ENCODE results near the gene FCN1. TPM values are rescaled to one million over a fixed set of nuclear protein-coding genes. Genes with fewer than 3 reads are reported as not detected.

Gene FCN1
- total RNA-seq, 1 donor: 1,156 TPM

GRCh38 chr9:134944351-134944802, 26.7 kb upstream of the FCN1 start:
- Histone ChIP-seq H3K4me3 (ENCODE audit: low read length) (no peak overlapping the region), H3K4me1 (ENCODE audit: insufficient read depth, low read length) (no peaks in the 10 kb centered on the region), H3K9me3 (ENCODE audit: low read depth, low read length) (no peaks in the 10 kb centered on the region), H3K27me3 (ENCODE audit: insufficient read depth, low read length) (no peaks in the 10 kb centered on the region)

DNA sequence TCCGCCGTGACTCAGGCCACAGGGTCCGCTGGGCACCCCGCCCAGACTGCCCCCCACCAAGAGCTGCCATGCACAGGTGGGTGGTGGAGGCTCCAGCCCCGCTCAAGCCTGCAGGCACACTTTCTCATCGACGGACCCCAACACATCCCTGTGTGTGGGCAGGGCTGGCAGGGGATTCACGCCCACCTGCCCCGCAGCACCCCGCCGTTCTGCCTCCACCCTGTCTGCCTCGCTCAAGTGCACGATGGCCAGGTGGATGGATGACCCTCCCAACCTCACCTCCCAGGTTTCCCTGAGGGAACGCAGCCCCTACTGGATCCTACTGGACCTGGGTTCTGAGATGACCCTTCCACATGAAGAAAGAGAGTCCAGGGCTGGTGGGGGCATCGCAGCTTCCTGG, 26.1 kb upstream of the FCN1 start:
- peaks cover 2% of the 10 kb centered on the region for H3K4me1 ChIP-seq (ENCODE audit: insufficient read depth, low read length)
- no peaks in the 10 kb centered on the region for H3K9me3 ChIP-seq (ENCODE audit: low read depth, low read length)
- H3K27me3 ChIP-seq (ENCODE audit: insufficient read depth, low read length): no peaks in the 10 kb centered on the region
- no peak overlapping the region for H3K4me3 ChIP-seq (ENCODE audit: low read length)

- Histone ChIP-seq H3K4me3 (ENCODE audit: low read length) (no peak overlapping the region), H3K4me1 (ENCODE audit: insufficient read depth, low read length) (peaks cover 6% of the 10 kb centered on the region), H3K9me3 (ENCODE audit: low read depth, low read length) (no peaks in the 10 kb centered on the region), H3K27me3 (ENCODE audit: insufficient read depth, low read length) (no peaks in the 10 kb centered on the region)
These were observed 25.7 kb upstream of the FCN1 start for GRCh38 chr9:134943411-134943810.

DNA sequence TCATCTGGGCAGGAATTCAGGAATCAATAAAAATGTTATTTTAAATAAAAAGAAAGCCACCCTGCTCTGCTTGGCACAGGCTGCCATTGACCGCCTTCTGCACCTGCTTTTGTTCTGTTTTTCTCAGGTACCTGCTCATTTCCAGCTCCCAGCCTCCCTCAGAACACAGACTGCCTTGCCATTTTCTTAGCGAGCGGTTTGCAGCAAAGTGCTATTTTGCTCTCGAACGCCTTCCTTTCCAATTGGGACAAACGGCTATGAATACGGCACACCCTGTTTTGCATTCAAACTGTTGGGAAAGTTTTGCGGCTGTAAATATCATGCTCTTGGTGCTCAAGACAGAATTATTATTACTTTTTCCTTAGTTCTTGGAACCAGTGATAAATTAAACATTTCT, 25.1 kb upstream of the FCN1 start:
- Histone ChIP-seq H3K4me1 (ENCODE audit: insufficient read depth, low read length) (peaks cover 12% of the 10 kb centered on the region), H3K27me3 (ENCODE audit: insufficient read depth, low read length) (no peaks in the 10 kb centered on the region), H3K4me3 (ENCODE audit: low read length) (no peak overlapping the region), H3K9me3 (ENCODE audit: low read depth, low read length) (no peaks in the 10 kb centered on the region)

DNA sequence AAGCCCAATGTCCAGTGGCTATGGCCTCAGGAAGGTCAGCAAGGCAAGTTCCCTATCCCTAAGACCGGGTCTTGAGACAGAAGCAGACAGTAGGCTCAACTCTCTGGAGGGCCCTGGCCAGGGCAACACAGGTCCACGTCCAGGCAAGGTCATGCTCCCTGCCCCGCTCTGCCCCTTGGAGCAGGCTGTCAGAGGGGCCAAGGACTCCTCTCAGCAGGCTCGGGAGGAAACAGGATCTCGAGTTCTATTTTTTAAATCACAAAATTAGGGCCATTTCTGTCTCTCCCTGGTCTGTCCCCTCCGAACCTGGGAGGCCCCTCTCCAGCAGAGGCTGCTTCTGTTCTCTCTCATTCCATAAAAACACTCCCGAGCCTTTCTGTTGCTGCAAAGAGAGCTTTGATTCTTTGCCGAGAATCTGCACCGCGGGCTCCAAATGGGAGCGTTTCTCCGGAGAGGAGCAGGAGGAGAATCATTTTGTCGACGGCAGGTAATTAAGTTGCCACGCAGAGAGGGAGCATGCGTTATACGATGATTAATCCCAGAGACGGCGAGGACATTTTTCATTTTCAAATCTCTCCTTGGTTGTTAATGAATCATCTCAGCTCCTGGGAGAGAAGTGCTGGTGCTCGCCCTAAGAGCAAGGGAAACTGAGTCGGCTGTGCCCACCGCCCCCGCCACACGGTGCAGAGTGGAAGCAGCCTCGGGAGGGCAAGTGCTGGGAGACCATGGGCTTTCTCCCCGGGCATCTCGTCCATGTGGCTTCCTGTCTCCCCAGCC, 24.5 kb upstream of the FCN1 start:
- Histone ChIP-seq H3K9me3 (ENCODE audit: low read depth, low read length) (no peaks in the 10 kb centered on the region), H3K4me3 (ENCODE audit: low read length) (no peak overlapping the region), H3K27me3 (ENCODE audit: insufficient read depth, low read length) (no peaks in the 10 kb centered on the region), H3K4me1 (ENCODE audit: insufficient read depth, low read length) (peaks cover 18% of the 10 kb centered on the region)

DNA sequence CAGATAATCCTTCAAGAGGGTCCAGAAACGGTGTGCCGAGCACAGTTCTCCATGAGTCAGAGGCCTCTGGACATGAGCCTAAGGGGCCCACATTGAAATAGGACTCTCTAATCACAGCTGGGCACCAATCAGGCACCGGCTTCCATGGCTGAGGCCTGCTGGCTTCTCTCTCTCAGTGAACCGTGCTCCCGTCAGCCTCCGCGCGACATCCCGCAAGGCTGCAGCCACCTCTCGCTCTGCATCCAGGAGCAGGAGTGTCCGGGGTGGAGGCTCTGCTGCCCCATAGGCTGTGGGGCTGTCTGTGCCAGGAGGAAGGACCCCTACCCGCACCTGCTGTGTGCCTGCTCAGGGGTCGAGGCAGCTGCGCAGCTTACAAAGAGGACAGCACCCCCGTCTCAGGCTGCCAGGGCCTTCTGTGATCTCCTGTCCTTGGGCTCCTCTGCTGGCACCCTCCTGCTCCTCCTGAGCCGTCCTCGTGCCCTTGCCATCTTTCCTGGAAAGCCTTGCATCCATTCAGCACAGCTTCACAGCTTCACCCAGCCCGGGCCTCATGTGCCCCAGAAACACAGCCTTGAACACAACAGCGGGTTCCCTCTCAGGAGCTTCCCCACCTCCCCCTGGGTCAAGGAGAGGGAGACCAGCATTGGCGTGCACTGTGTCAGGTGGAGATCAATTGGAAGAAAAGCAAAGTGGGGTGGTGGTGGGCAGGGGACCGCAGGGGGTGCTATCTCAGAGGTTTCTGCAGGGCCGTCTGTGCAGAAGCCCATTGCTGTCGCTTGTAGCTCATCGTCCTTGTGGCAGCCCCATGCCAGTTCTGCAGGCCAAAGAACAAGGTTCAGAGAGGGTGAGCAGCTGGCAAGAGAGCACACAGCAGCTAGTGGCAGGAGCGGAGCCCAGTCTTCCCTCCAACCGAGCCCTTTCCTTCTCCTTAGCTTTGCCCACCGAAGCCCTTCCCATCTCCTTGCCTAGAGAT, 22.8 kb upstream of the FCN1 start:
- H3K4me1 ChIP-seq (ENCODE audit: insufficient read depth, low read length): peaks cover 35% of the 10 kb centered on the region
- H3K27me3 ChIP-seq (ENCODE audit: insufficient read depth, low read length): no peaks in the 10 kb centered on the region
- H3K9me3 ChIP-seq (ENCODE audit: low read depth, low read length): no peaks in the 10 kb centered on the region
- H3K4me3 ChIP-seq (ENCODE audit: low read length): no peak overlapping the region

GRCh38 chr9:134939836-134940235, 22.1 kb upstream of the FCN1 start:
- Histone ChIP-seq H3K4me3 (ENCODE audit: low read length) (no peak overlapping the region), H3K9me3 (ENCODE audit: low read depth, low read length) (no peaks in the 10 kb centered on the region), H3K4me1 (ENCODE audit: insufficient read depth, low read length) (peaks cover 42% of the 10 kb centered on the region), H3K27me3 (ENCODE audit: insufficient read depth, low read length) (no peaks in the 10 kb centered on the region)

- Histone ChIP-seq H3K27me3 (ENCODE audit: insufficient read depth, low read length) (no peaks in the 10 kb centered on the region), H3K9me3 (ENCODE audit: low read depth, low read length) (no peaks in the 10 kb centered on the region), H3K4me3 (ENCODE audit: low read length) (no peak overlapping the region), H3K4me1 (ENCODE audit: insufficient read depth, low read length) (peaks cover 48% of the 10 kb centered on the region)
These were observed 21.5 kb upstream of the FCN1 start for GRCh38 chr9:134939080-134939733.

GRCh38 chr9:134938346-134939079, 20.8 kb upstream of the FCN1 start:
- Histone ChIP-seq H3K4me3 (ENCODE audit: low read length) (no peak overlapping the region), H3K4me1 (ENCODE audit: insufficient read depth, low read length) (peaks cover 55% of the 10 kb centered on the region)

DNA sequence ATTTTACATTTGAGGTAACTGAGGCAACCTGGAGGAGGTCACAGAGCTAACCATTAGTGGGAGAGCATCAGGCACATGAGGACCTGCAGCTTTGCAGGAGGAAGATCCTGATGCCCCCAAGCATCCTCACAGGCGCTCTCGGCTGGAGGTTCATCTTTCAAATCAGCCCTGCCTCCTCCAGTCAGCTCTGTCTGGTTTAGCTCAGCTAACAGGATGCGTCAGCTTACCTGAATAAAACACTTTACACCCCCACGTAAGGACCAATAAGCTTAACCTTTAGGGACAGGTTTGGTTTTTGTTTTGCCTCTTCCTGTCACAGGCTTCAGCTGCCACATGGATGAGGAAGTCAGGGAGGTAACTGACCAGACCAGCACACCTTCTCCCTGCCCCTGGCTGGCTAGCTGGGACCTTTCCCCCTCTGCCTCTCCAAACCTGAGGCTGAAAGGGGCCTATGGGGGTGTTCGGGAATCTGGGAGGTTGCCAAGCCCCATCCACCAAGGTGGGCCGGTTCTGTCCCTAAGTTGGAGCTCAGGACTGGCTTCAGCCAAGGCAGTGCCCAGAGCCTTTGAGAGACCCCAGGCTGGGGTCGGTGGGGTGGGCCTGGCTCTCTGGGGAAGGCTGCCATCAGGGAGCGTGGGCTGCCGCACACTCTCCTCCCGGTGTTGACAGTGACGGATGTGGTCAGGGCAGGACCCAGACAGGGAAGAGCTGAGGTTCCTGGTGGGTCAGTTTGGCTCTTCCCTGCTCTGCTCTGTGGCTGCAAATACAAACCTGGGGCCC, 20.0 kb upstream of the FCN1 start:
- Histone ChIP-seq H3K9me3 (ENCODE audit: low read depth, low read length) (no peaks in the 10 kb centered on the region), H3K27me3 (ENCODE audit: insufficient read depth, low read length) (no peaks in the 10 kb centered on the region), H3K4me3 (ENCODE audit: low read length) (no peak overlapping the region), H3K4me1 (ENCODE audit: insufficient read depth, low read length) (peaks cover 62% of the 10 kb centered on the region)

More at GRCh38 chr9:134938346-134939079, 20.8 kb upstream of the FCN1 start:
- no peaks in the 10 kb centered on the region for H3K9me3 ChIP-seq (ENCODE audit: low read depth, low read length)
- no peaks in the 10 kb centered on the region for H3K27me3 ChIP-seq (ENCODE audit: insufficient read depth, low read length)

- Histone ChIP-seq H3K4me3 (ENCODE audit: low read length) (no peak overlapping the region), H3K4me1 (ENCODE audit: insufficient read depth, low read length) (peaks cover 68% of the 10 kb centered on the region), H3K27me3 (ENCODE audit: insufficient read depth, low read length) (no peaks in the 10 kb centered on the region), H3K9me3 (ENCODE audit: low read depth, low read length) (no peaks in the 10 kb centered on the region)
These were observed 19.4 kb upstream of the FCN1 start for GRCh38 chr9:134937164-134937555.

GRCh38 chr9:134936346-134937163, 18.8 kb upstream of the FCN1 start:
- Histone ChIP-seq H3K27me3 (ENCODE audit: insufficient read depth, low read length) (no peaks in the 10 kb centered on the region), H3K9me3 (ENCODE audit: low read depth, low read length) (no peaks in the 10 kb centered on the region), H3K4me3 (ENCODE audit: low read length) (no peak overlapping the region), H3K4me1 (ENCODE audit: insufficient read depth, low read length) (peaks cover 74% of the 10 kb centered on the region)

DNA sequence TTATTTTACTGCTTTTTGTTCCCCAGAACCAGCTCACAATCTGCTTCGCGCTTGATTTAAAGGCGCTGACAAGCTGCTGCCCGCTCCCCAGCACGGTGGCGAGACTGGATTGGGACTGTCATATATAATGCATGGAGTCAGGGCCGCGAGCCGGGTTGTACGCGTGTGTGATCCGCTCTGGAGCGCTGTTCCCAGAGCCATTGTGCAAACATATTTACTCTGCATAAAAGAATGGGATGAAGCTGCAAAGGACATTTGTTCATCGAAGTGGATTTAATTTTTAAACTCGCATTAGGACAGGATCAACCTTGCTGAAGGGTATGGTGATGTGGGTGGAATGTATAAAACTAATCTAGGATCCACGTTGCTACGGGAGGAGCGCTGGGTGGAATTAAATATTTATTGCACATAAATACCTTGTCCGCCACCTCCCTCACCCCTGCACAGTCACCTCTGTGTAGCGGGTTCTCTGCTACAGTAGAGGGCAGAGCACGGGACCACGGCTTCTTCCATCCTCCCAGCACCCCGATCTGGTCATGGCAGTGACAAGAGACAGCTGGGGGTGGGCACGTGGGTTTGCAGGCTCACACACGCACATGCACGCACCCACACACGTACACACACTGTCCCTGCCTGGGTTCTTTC, 18.1 kb upstream of the FCN1 start:
- no peak overlapping the region for H3K4me3 ChIP-seq (ENCODE audit: low read length)
- H3K4me1 ChIP-seq (ENCODE audit: insufficient read depth, low read length): peaks cover 81% of the 10 kb centered on the region
- no peaks in the 10 kb centered on the region for H3K27me3 ChIP-seq (ENCODE audit: insufficient read depth, low read length)
- H3K9me3 ChIP-seq (ENCODE audit: low read depth, low read length): no peaks in the 10 kb centered on the region

All from mononuclear cell (primary cell).